Measurements from ENCODE around the gene ENPP7.

Gene ENPP7

GRCh38 chr17:79732254-79732653 lies 1.5 kb downstream of the ENPP7 start:
- DNase-seq (ENCODE audit: low read depth) = no peak

GRCh38 chr17:79732804-79733691 lies 2.3 kb downstream of the ENPP7 start:
- DNase-seq (ENCODE audit: low read depth) = no peak

DNA sequence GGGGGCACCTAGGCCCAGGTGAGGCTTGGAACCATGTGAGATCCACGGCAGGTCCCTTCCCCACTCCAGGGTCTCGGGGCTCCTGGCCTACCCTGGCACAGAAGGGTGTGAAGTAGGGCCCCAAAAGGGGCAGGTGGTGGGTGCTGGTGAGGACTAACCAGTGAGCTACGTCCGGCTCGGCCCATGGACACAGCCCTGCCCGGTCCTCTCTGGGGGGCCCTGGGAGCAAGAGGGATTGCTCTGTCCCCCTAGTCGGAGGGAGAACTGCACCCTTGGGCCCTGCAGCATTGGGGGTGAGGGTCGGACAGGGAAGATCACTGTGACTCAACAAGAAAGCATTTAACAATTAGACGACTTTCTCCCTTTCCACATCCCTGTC lies 2.9 kb downstream of the ENPP7 start:
- no peak for DNase-seq (ENCODE audit: low read depth)

DNA sequence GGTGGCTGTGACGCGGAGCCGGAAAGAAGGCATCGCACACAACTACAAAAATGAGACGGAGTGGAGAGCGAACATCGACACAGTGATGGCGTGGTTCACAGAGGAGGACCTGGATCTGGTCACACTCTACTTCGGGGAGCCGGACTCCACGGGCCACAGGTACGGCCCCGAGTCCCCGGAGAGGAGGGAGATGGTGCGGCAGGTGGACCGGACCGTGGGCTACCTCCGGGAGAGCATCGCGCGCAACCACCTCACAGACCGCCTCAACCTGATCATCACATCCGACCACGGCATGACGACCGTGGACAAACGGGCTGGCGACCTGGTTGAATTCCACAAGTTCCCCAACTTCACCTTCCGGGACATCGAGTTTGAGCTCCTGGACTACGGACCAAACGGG lies 4.4 kb downstream of the ENPP7 start:
- no peak for DNase-seq (ENCODE audit: low read depth)

- DNase-seq (ENCODE audit: low read depth) = no peak
These were observed 6.5 kb downstream of the ENPP7 start for GRCh38 chr17:79737046-79737921.

GRCh38 chr17:79737922-79738578 lies 7.3 kb downstream of the ENPP7 start:
- DNase-seq (ENCODE audit: low read depth) = no peak

DNA sequence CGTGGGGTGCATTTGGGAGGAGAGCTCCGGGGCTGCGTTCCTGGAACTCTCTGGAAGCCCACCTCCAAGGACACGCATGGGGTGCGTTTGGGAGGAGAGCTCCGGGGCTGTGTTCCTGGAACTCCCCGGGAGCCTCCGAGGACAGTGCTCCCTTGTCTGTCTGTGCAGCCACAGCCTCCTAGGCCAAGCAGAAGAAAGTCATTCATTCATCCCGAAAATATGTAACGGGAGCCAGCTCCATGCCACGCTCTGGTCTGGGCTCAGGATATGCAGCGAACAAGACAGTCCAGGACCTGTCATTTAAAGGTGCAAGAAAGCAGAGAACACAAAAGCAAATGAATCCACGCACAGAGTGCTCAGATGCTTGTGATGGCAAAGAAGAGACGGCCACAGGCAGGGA lies 7.9 kb downstream of the ENPP7 start:
- no peak for DNase-seq (ENCODE audit: low read depth)

GRCh38 chr17:79739148-79740062 lies 8.7 kb downstream of the ENPP7 start:
- no peak for DNase-seq (ENCODE audit: low read depth)

- DNase-seq (ENCODE audit: low read depth) = no peak
These were observed 9.7 kb downstream of the ENPP7 start for GRCh38 chr17:79740413-79740812.

DNA sequence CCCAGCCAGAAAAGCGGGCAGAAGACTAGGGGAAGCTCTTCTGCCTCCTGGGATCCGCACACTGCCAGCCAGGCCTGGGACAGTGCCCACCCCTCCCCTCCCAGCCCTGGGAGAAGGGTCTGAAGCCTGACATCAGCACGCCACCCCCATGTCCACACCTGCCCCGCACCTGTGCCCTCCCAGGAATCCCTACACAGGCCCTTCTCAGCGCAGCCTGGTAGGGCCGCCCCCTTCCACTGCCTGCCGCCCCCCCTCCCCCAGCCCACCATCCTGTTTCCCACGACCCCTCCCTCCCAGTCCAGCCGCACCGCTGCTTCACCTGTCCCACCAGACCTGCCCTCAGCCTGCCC lies 10.6 kb downstream of the ENPP7 start:
- DNase-seq (ENCODE audit: low read depth) = no peak

DNA sequence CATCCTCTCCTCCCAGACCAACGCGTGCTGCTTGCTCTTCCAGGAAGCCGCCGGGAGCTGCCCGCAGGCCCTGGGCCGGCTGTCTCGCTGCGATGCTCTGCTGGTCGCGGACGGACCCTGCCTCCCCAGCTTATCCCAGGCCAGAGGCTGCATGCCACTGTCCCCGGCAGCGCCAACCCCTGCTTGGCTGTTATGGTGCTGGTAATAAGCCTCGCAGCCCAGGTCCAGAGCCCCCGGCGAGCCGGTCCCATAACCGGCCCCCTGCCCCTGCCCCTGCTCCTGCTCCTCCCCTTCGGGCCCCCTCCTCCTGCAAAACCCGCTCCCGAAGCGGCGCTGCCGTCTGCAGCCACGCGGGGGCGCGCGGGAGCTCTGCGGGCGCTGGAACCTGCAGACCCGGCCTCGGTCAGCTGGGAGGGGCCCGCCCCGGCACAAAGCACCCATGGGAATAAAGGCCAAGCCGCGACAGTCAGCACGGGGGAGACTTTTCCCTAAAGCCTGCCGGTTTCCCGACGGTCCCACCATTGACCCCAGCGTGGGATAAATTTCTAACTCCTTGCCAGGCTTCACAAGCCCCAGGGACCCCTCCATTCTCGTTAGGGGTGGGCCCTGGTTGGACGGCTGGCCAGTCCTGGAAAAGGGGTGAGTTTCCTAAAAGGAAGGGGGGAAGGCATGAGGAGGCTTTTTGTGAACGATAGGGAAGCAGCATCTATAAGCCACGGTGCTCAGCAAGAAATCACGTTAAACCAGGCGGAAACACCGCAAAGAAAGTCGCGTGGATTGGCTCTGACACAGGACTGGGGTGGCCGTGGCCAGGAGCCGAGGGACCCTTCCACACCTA lies 11.2 kb downstream of the ENPP7 start:
- peak; percentile 71 for DNase-seq (ENCODE audit: low read depth)

DNA sequence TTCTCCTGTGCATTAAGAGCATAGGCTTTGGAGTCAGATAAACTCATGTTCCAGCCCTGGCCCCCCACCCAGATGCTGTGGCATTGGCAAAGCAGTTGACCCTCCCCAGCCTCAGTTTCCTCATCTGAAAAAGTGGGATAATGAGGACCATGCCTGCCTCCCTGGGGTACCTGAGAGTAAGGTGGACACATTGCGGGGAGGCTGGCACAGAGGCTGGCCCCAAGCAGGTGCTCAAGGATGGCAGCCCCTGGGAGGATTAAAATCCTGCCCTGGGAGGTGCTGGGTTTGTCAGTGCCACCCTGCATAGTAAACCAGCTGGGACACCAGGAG lies 11.8 kb downstream of the ENPP7 start:
- no peak for DNase-seq (ENCODE audit: low read depth)

- DNase-seq (ENCODE audit: low read depth) = no peak
These were observed 12.3 kb downstream of the ENPP7 start for GRCh38 chr17:79742951-79743476.

DNA sequence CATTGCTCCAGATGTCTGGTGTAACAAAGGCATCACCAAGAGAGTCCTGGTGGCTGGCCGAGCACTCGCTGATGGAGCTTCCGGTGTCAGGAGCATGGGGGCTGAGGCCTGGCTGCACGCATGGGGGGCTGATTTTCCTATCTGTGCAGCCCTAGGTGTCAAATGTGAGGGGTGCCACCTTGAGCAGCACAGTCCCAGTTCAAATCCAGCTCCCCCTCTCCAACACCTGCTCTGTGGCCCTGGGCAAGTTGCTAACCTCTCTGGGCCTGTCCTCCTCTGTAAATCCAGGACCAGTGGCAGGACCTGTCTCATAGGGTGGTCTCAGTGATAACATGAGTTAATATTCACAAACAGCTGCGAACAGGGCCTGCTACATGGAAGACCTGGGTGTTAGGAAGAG lies 12.9 kb downstream of the ENPP7 start:
- no peak for DNase-seq (ENCODE audit: low read depth)

DNA sequence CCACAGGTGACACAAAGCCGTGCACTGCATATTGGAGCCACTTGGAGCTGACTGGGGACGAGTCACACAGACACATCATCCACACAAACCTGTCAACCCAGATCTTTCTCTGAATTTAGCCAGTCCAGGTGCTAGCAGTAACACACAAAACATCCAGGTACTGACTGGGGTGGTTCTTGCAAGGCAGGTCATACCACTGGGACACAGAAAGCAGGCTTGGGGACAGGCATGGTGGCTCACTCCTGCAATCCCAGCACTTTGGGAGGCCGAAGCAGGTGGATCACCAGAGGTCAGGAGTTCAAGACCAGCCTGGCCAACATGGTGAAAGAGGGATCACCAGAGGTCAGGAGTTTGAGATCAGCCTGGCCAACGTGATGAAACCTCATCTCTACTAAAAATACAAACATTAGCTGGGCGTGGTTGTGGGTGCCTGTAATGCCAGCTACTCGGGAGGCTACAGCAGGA lies 14.9 kb downstream of the ENPP7 start:
- no peak for DNase-seq (ENCODE audit: low read depth)

DNA sequence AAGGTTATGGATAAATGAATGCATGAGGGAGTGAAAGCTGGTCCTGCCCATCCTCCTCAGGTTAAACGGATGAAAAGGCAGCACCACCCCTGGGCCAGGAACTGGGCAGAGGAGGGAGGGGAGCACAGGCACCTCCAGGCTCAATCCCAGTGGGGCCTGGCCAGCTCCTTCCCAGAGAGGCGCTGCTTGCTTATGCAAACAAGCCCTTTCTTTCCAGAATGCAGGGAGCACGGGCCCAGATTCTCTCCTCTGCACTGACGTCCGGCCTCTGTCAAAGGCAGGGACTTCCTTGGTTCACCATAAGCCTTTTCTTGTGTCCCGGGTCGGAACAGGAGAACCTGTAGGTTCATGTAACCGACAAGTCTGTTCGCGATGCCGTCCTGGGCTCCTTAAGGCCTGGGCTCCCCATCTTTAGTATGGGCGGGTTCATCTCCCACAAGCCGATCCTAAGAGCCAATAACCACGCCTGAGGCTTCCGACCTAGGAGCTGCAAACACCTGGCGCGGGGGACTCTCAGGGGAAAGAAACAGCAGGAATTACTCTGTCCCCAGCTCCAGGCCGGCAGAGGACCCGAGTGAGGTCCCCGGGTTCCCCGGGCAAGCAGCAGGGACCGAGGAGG lies 16.3 kb downstream of the ENPP7 start:
- no peak for DNase-seq (ENCODE audit: low read depth)

DNA sequence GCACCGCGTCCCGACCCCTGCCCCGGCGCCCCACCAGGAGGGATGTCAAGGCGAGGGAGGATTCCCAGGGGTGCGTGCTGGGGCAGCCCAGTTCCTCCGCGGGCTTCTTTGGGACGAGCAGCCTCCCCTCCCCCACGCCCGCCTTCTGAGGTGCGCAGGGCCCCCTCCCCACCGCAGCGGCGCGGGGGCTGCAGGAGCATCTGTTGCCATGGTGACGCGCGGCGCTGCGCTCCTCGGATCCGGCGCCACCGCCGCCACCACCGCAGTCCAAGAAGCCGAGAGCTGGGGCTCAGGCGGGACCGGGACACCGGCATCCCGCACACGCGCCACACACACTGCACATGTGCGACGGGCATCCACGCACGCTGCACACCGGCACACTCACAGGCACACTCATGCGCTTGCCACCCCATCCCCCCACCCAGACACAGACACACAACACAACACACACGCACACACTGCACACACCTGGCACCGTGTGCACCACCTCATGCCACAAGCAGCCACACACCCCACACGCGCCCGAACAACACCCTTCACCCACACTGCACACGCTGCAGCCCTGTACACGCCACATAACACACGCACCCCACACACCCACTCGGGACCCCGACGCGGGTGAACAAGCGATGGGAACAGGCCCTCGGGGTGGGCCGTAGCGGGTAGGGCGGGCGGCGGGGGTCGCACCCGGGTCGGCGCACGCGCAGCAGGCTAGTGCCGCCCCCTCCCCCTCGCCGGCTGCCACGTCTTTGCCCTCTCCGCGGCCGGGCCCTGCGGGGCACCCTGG lies 17.0 kb downstream of the ENPP7 start:
- DNase-seq (ENCODE audit: low read depth) = no peak

- DNase-seq (ENCODE audit: low read depth) = no peak
These were observed 17.8 kb downstream of the ENPP7 start for GRCh38 chr17:79748295-79749099.

All from activated T-cell treated with anti-CD3 and anti-CD28 coated beads for 48 hours (primary cell).